HepG2 (cell line): ENCODE measurements around the gene CALML6. TPM values are rescaled to one million over a fixed set of nuclear protein-coding genes. Genes with fewer than 3 reads are reported as not detected.

Experiments
- ATAC-seq: fragments of 200-7000 bp; cut with Tn5 transposase; 3 replicates; pipeline ENCODE4 v1.9.1; 2020; ENCODE audit warnings: mild to moderate bottlenecking, moderate library complexity
- BruUV-seq: library from RNA; stranded (reverse); fragments of 400-500 nt; replicated peaks from 2 replicates; lab custom pipeline; 2021; lab: Mats Ljungman, UMichigan
- CTCF ChIA-PET: fragments of 300-600 bp; formaldehyde crosslinking; extraction: SDS; loops from one replicate; lab custom pipeline; 2021; ENCODE audit warnings: low total read pairs, inconsistent platforms, low intra/inter-chr PET ratio; lab: Yijun Ruan, JAX
- POLR2A ChIA-PET: fragments of 350-600 bp; sonication (Branson Sonifier 250); formaldehyde crosslinking; loops from one replicate; lab custom pipeline; 2020; ENCODE audit warnings: antibody characterized with exemption, inconsistent platforms; lab: Yijun Ruan, JAX
- DNase-seq: peaks from one replicate; pipeline ENCODE4 v3.0.0-alpha.2; 2015; ENCODE audit warnings: low spot score
- FAIRE-seq: peaks from 3 replicates; lab custom pipeline; 2011; peaks lifted over from hg19 to GRCh38; lab: Jason Lieb, UNC
- H2AFZ ChIP-seq: one replicate; pipeline ENCODE4 v1.6.1; 2011; ENCODE audit warnings: low read length, inconsistent platforms
- H3K27ac ChIP-seq: fragments of 300-600 bp; 3 replicates; pipeline ENCODE4 v1.8.0; 2011; ENCODE audit warnings: mixed run types, mild to moderate bottlenecking, mixed read lengths, low read length, inconsistent platforms; ENCODE audit not compliant: insufficient read depth; ENCODE audit errors: extremely low read length
- H3K27me3 ChIP-seq, 2 experiments: fragments of 200-600 bp in 1 of 2; 2 replicates in 1 of 2; 3 replicates in 1 of 2; pipeline versions ENCODE4 v1.6.0 to v1.8.0; 2011; ENCODE audit warnings: low read length in 2 of 2, mild to moderate bottlenecking in 2 of 2, moderate library complexity in 2 of 2, inconsistent platforms in 1 of 2; ENCODE audit not compliant: insufficient read depth in 2 of 2, control insufficient read depth in 1 of 2
- H3K36me3 ChIP-seq, 2 experiments: fragments of 200-600 bp in 1 of 2; replicated peaks in 1 of 2; 2 replicates in 1 of 2; 3 replicates in 1 of 2; pipeline versions ENCODE4 v1.5.1 to v1.8.0; 2011; ENCODE audit warnings: low read length in 2 of 2, inconsistent platforms in 1 of 2; ENCODE audit not compliant: insufficient read depth in 2 of 2, control insufficient read depth in 1 of 2
- H3K4me1 ChIP-seq: 2 replicates; pipeline ENCODE4 v1.5.1; 2012; ENCODE audit warnings: low read length, inconsistent platforms; ENCODE audit not compliant: insufficient read depth
- H3K4me2 ChIP-seq: 2 replicates; pipeline ENCODE4 v1.6.0; 2011; ENCODE audit warnings: low read depth, low read length, inconsistent platforms
- H3K4me3 ChIP-seq, 3 experiments: fragments of 200-600 bp in 1 of 3; sonication (generic), shearing (Covaris generic) in 1 of 3; replicated peaks in 1 of 3; 2 replicates each; pipeline ENCODE4 v1.5.1; 2011 to 2016; ENCODE audit warnings: low read length in 3 of 3, inconsistent platforms in 2 of 3, low read depth in 2 of 3, mild to moderate bottlenecking in 2 of 3, control low read depth in 1 of 3, mixed read lengths in 1 of 3; ENCODE audit not compliant: insufficient read depth in 1 of 3
- H3K79me2 ChIP-seq: one replicate; pipeline ENCODE4 v1.6.1; 2011; ENCODE audit warnings: low read length, inconsistent platforms; ENCODE audit not compliant: insufficient read depth
- H3K9ac ChIP-seq: 2 replicates; pipeline ENCODE4 v1.6.0; 2011; ENCODE audit warnings: mild to moderate bottlenecking, low read depth, low read length, inconsistent platforms; ENCODE audit not compliant: insufficient read depth
- H3K9me3 ChIP-seq: 2 replicates; pipeline ENCODE4 v1.5.1; 2012; ENCODE audit warnings: mild to moderate bottlenecking, low read length
- H4K20me1 ChIP-seq: 2 replicates; pipeline ENCODE4 v1.6.0; 2011; ENCODE audit warnings: inconsistent platforms, mild to moderate bottlenecking, low read length, moderate library complexity; ENCODE audit not compliant: insufficient read depth
- ARNT2 ChIP-seq: sonication (generic); formaldehyde crosslinking; IDR thresholded peaks from 2 replicates; pipeline ENCODE4 v1.8.0; 2022; ENCODE audit warnings: mild to moderate bottlenecking, low read depth, missing genetic modification reagents, moderate library complexity
- CBX5 ChIP-seq: sonication (generic); formaldehyde crosslinking; IDR thresholded peaks from 2 replicates; pipeline ENCODE4 v1.4.0; 2020; ENCODE audit warnings: missing genetic modification reagents, borderline replicate concordance
- FOSL2 ChIP-seq: sonication (generic); formaldehyde crosslinking; IDR thresholded peaks from 2 replicates; pipeline ENCODE4 v1.4.0; 2020; ENCODE audit warnings: missing genetic modification reagents
- HNRNPL ChIP-seq: fragments of 200-400 bp; formaldehyde crosslinking; IDR thresholded peaks from 2 replicates; pipeline ENCODE4 v1.6.1; 2017; ENCODE audit warnings: mild to moderate bottlenecking, low read depth, low read length
- KAT8 ChIP-seq: IDR thresholded peaks from 2 replicates; pipeline ENCODE4 v1.6.1; 2016; ENCODE audit warnings: missing genetic modification reagents, missing compliant biosample characterization
- ZBTB1 ChIP-seq: sonication (generic); formaldehyde crosslinking; IDR thresholded peaks from 2 replicates; pipeline ENCODE4 v1.4.0; 2020; ENCODE audit warnings: missing genetic modification reagents, borderline replicate concordance
- ZMYM3 ChIP-seq: sonication (generic); formaldehyde crosslinking; IDR thresholded peaks from 2 replicates; pipeline ENCODE4 v1.5.1; 2020; ENCODE audit warnings: mild to moderate bottlenecking, missing genetic modification reagents
- ZNF274 ChIP-seq: sonication (generic); formaldehyde crosslinking; IDR thresholded peaks from 2 replicates; pipeline ENCODE4 v1.5.1; 2020; ENCODE audit warnings: mild to moderate bottlenecking, missing genetic modification reagents
- ZNF44 ChIP-seq: sonication (generic); formaldehyde crosslinking; IDR thresholded peaks from 2 replicates; pipeline ENCODE4 v1.5.1; 2020; ENCODE audit warnings: mild to moderate bottlenecking, missing genetic modification reagents
- ZNF740 ChIP-seq: sonication (generic); formaldehyde crosslinking; IDR thresholded peaks from 2 replicates; pipeline ENCODE4 v1.4.0; 2020; ENCODE audit warnings: missing genetic modification reagents
- ZSCAN12 ChIP-seq: sonication (generic); formaldehyde crosslinking; IDR thresholded peaks from 2 replicates; pipeline ENCODE4 v1.9.0; 2021; ENCODE audit warnings: mild to moderate bottlenecking, missing genetic modification reagents
- ZSCAN9 ChIP-seq: IDR thresholded peaks from 2 replicates; pipeline ENCODE4 v1.6.1; 2016; ENCODE audit warnings: borderline replicate concordance
- WGBS: methylation state at CpG from one replicate; pipeline ENCODE4 v1.1.6; 2017; ENCODE audit warnings: low lambda C conversion rate; 5-methylcytosine and 5-hydroxymethylcytosine counted together
- in situ Hi-C: cut with HindIII; loops from 2 replicates; pipeline ENCODE4 v1.10.0; 2017; ENCODE audit warnings: low pct_unique_long_range_greater_than_20kb; ENCODE audit not compliant: extremely low pct_ligation_motif_present
- intact Hi-C: fragments of 100-400 bp; cut with micrococcal nuclease; formaldehyde crosslinking; loops from one replicate; pipeline ENCODE4 v1.10.0; 2022; ENCODE audit not compliant: unreplicated experiment
- polyA plus RNA-seq, 8 experiments: library from polyadenylated mRNA; depleted of rRNA in 3 of 8; stranded (reverse) in 7 of 8; unstranded in 1 of 8; fragments of >200 nt; fragmentation: Illumina TruSeq in 4 of 8; extraction: Trizol in 4 of 8; gene quantifications; 2 replicates each; pipeline versions ENCODE4 v1.2.1 to v1.2.3, GENCODE V29; 2011 to 2016; ENCODE audit warnings: low read depth in 4 of 8, missing spikeins in 1 of 8, mixed read lengths in 1 of 8; ENCODE audit not compliant: insufficient read depth in 1 of 8
- total RNA-seq, 5 experiments: library from RNA; depleted of rRNA; stranded (reverse); fragments of >200 nt; fragmentation: Illumina TruSeq; extraction: Trizol; gene quantifications; 2 replicates each; pipeline ENCODE4 v1.2.3, GENCODE V29; 2016; ENCODE audit warnings: low read depth in 1 of 5
- TF ChIP-seq, protein P1 (sequence below): sonication (generic); formaldehyde crosslinking; IDR thresholded peaks from 2 replicates; pipeline ENCODE4 v1.4.0; 2020; ENCODE audit warnings: missing genetic modification reagents
- TF ChIP-seq, protein P2 (sequence below): sonication (generic); formaldehyde crosslinking; IDR thresholded peaks from 2 replicates; pipeline ENCODE4 v1.5.1; 2020; ENCODE audit warnings: mild to moderate bottlenecking, moderate library complexity, missing genetic modification reagents

The CALML6 gene
- total and polyA plus RNA-seq, 2 of the 13 experiments (the other 11 are each of a cell fraction or from before 2014, with no cell fraction given): 0.11 to 0.12 TPM

GRCh38 chr1:1965546-1965945 lies 50.5 kb downstream of the CALML6 start:
- Histone ChIP-seq H4K20me1 (no peaks in the 10 kb centered on the region), H3K4me3 (no peak overlapping the region), H3K4me1 (peaks cover 35% of the 10 kb centered on the region), H3K9ac (no peak overlapping the region), H3K27ac (no peak overlapping the region), H3K4me2 (no peak overlapping the region), H2AFZ (no peak overlapping the region), H3K36me3 (no peaks in the 10 kb centered on the region), H3K79me2 (no peaks in the 10 kb centered on the region), H3K9me3 (no peaks in the 10 kb centered on the region), H3K27me3 (peaks cover 7 to 74% of the 10 kb centered on the region in 2 experiments; a peak in 4 of 5 replicates)
- TF ChIP-seq ZNF740: peak; percentile 45; the same call in 1 of the 2 replicates
- no peak for TF ChIP-seq ZMYM3 (CRISPR knock-in tag)
- TF ChIP-seq HNRNPL: 0 out of 2 replicates have a peak, but pooled peaks have one; percentile 37
- in situ Hi-C loops: no loop called here
- CTCF ChIA-PET: no interaction called here
- intact Hi-C loops: no loop called here
- DNase-seq (no peak), FAIRE-seq (no peak), ATAC-seq (no peak)
- BruUV-seq: no TSS peak
- WGBS: 0% methylated on average over 2 of the region's 10 CpGs
- POLR2A ChIA-PET: no interaction called here

- no TSS peak for BruUV-seq
- H3K4me1 ChIP-seq: peaks cover 29% of the 10 kb centered on the region
- ChIA-PET POLR2A (no interaction called here), CTCF (no interaction called here)
- no peak overlapping the region for H3K4me3 ChIP-seq
- in situ Hi-C loops (no loop called here), intact Hi-C loops (no loop called here)
- no peaks in the 10 kb centered on the region for H3K9me3 ChIP-seq
- no peak overlapping the region for H3K9ac ChIP-seq
- H2AFZ ChIP-seq: no peak overlapping the region
- TF ChIP-seq ZSCAN12 (CRISPR knock-in tag) (no peak), ZNF274 (CRISPR knock-in tag) (no peak), KAT8 (CRISPR knock-in tag) (no peak), ZSCAN9 (CRISPR knock-in tag) (no peak), ZNF44 (CRISPR knock-in tag) (no peak), FOSL2 (no peak), ZBTB1 (CRISPR knock-in tag) (no peak), ARNT2 (CRISPR knock-in tag) (no peak), CBX5 (CRISPR knock-in tag) (no peak)
- TF ChIP-seq, protein P1, sequence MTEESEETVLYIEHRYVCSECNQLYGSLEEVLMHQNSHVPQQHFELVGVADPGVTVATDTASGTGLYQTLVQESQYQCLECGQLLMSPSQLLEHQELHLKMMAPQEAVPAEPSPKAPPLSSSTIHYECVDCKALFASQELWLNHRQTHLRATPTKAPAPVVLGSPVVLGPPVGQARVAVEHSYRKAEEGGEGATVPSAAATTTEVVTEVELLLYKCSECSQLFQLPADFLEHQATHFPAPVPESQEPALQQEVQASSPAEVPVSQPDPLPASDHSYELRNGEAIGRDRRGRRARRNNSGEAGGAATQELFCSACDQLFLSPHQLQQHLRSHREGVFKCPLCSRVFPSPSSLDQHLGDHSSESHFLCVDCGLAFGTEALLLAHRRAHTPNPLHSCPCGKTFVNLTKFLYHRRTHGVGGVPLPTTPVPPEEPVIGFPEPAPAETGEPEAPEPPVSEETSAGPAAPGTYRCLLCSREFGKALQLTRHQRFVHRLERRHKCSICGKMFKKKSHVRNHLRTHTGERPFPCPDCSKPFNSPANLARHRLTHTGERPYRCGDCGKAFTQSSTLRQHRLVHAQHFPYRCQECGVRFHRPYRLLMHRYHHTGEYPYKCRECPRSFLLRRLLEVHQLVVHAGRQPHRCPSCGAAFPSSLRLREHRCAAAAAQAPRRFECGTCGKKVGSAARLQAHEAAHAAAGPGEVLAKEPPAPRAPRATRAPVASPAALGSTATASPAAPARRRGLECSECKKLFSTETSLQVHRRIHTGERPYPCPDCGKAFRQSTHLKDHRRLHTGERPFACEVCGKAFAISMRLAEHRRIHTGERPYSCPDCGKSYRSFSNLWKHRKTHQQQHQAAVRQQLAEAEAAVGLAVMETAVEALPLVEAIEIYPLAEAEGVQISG: no peak
- TF ChIP-seq, protein P2, sequence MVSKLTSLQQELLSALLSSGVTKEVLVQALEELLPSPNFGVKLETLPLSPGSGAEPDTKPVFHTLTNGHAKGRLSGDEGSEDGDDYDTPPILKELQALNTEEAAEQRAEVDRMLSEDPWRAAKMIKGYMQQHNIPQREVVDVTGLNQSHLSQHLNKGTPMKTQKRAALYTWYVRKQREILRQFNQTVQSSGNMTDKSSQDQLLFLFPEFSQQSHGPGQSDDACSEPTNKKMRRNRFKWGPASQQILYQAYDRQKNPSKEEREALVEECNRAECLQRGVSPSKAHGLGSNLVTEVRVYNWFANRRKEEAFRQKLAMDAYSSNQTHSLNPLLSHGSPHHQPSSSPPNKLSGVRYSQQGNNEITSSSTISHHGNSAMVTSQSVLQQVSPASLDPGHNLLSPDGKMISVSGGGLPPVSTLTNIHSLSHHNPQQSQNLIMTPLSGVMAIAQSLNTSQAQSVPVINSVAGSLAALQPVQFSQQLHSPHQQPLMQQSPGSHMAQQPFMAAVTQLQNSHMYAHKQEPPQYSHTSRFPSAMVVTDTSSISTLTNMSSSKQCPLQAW (CRISPR knock-in tag): no peak
- no peak for FAIRE-seq
- no peak for DNase-seq
- no peaks in the 10 kb centered on the region for H4K20me1 ChIP-seq
- H3K27me3 ChIP-seq: peaks cover 7 to 67% of the 10 kb centered on the region in 2 experiments; a peak in 4 of 5 replicates
- no peaks in the 10 kb centered on the region for H3K79me2 ChIP-seq
- no peak overlapping the region for H3K27ac ChIP-seq
- WGBS: 51% methylated on average over 30 of the region's 38 CpGs
- H3K36me3 ChIP-seq: no peaks in the 10 kb centered on the region
- no peak overlapping the region for H3K4me2 ChIP-seq
- ATAC-seq: no peak
Measured at GRCh38 chr1:1966071-1966740, 51.1 kb downstream of the CALML6 start.
